Keratinocyte (primary cell): Measurements from ENCODE around the gene ZNF44.

Experiments
- CTCF ChIP-seq, 3 experiments: IDR thresholded peaks in 1 of 3; conservative IDR thresholded peaks in 1 of 3; optimal IDR thresholded peaks in 1 of 3; 2 replicates in 2 of 3; 3 replicates in 1 of 3; pipeline versions ENCODE3 to v1.5.1; 2011; ENCODE audit warnings: low read length in 3 of 3, mild to moderate bottlenecking in 3 of 3, moderate library complexity in 2 of 3, control low read depth in 1 of 3, inconsistent platforms in 1 of 3; ENCODE audit not compliant: insufficient read depth in 2 of 3; ENCODE audit errors: extremely low read depth in 1 of 3
- EZH2 ChIP-seq: IDR thresholded peaks from one replicate; pipeline ENCODE4 v1.6.1; 2012; ENCODE audit warnings: inconsistent platforms, mild to moderate bottlenecking, low read length, moderate library complexity

DNA sequence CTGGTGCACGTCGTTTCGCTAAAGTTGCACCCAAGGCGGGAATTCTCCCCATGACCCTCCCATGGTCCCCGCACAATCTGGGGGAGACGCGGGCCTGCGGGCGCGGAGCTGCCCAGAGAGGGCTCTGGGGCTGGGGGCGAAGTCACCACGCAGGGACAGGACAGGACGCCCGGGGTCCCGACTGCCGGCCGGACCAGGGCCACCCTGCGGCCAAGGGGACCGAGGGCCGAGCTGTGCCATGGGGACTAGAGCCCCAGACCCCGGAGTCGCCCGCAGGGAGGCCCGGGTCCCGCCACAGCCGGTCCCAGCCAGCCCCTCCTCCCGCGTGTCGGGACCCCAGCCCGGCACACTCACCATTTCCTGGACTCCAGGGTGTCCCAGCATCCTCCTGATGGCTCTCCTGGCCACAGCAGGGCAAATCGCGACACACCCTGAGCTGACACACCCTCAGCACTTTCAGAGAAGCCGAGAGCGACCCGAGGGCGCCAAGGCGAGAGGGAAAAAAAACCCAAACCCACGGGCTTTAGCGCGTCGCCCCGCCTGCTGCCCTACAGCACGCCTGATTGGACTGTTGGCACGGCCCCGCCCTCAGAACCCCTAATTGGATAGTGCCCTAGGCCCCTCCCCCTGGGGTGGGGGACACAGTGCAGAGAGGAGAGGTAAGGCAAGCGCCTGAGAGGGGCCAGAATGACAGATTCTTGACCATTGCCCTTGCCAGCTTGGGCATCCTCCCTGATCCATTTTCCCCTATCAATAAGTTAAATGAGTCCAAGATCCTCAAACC is 28.6 kb downstream of the ZNF44 start:
- TF ChIP-seq EZH2 = no peak
- TF ChIP-seq CTCF (optimal IDR thresholded peaks at IDR 0.05 in 1 of 3, IDR thresholded peaks at IDR 0.05 in 1 of 3, conservative IDR thresholded peaks at IDR 0.05 in 1 of 3; ENCODE audit: extremely low read depth in 1 of 3, insufficient read depth in 2 of 3, low read length in 3 of 3) = no peak
